Prostate gland (tissue), 2 donors: Measurements from ENCODE around the gene IKZF1.

Experiments used
- CTCF ChIP-seq, 4 experiments: fragments of 200-600 bp in 2 of 4; fragments of 450-650 bp in 2 of 4; sonication (generic) in 2 of 4; IDR thresholded peaks; 1 replicate in 3 of 4; 2 replicates in 1 of 4; pipeline ENCODE4 v1.5.1; 2016 to 2019; ENCODE audit warnings: antibody characterized with exemption in 4 of 4, mild to moderate bottlenecking in 2 of 4, moderate library complexity in 2 of 4
- POLR2A ChIP-seq: fragments of 450-650 bp; IDR thresholded peaks from one replicate; pipeline ENCODE4 v1.6.1; 2016; ENCODE audit warnings: antibody characterized with exemption, mild to moderate bottlenecking
- POLR2AphosphoS5 ChIP-seq: sonication (generic); formaldehyde crosslinking; IDR thresholded peaks from one replicate; pipeline ENCODE4 v1.6.1; 2017; ENCODE audit warnings: antibody characterized with exemption

- TF ChIP-seq CTCF (IDR thresholded peaks at IDR 0.05) (no peak), POLR2A (no peak), POLR2AphosphoS5 (no peak)
Observed at GRCh38 chr7:50317697-50318669, 13.5 kb downstream of the IKZF1 start.
